Measurements from ENCODE around the gene ATF6B.

ATF6B gene

GRCh38 chr6:32127717-32128592, at the start of gene ATF6B:
TSS of gene ATF6B (minus strand) at chr6:32128246. CDS start at chr6:32128207, 39 bp downstream.
- DNase-seq, result peak; percentile 96

GRCh38 chr6:32177183-32177787, 49.2 kb upstream of the ATF6B start:
- peak; percentile 76 for DNase-seq

GRCh38 chr6:32176476-32177182, 48.6 kb upstream of the ATF6B start:
- DNase-seq, result no peak

GRCh38 chr6:32175711-32176475, 47.8 kb upstream of the ATF6B start, which contains the start of gene AGPAT1:
TSS of gene AGPAT1 (minus strand) at chr6:32176084. CDS start at chr6:32171496, 4,588 bp downstream.
- peak; percentile 86 for DNase-seq

- DNase-seq, result no peak
Observed at GRCh38 chr6:32175322-32175710, 47.3 kb upstream of the ATF6B start.

- DNase-seq, result no peak
Observed at GRCh38 chr6:32174416-32174815, 46.4 kb upstream of the ATF6B start.

- DNase-seq, result no peak
Observed at GRCh38 chr6:32173051-32173727, 45.1 kb upstream of the ATF6B start.

GRCh38 chr6:32171234-32171633, 43.2 kb upstream of the ATF6B start:
- DNase-seq, result no peak

- no peak for DNase-seq
Observed at GRCh38 chr6:32170294-32170693, 42.2 kb upstream of the ATF6B start.

- no peak for DNase-seq
Observed at GRCh38 chr6:32168807-32169591, 41.0 kb upstream of the ATF6B start.

- no peak for DNase-seq
Observed at GRCh38 chr6:32168350-32168749, 40.3 kb upstream of the ATF6B start.

- DNase-seq, result no peak
Observed at GRCh38 chr6:32167761-32168262, 39.8 kb upstream of the ATF6B start.

GRCh38 chr6:32167154-32167760, 39.2 kb upstream of the ATF6B start:
- DNase-seq, result no peak

- no peak for DNase-seq
Observed at GRCh38 chr6:32166411-32167061, 38.5 kb upstream of the ATF6B start.

- no peak for DNase-seq
Observed at GRCh38 chr6:32164295-32164694, 36.2 kb upstream of the ATF6B start, which contains the start of gene EGFL8. TSS of gene EGFL8 (plus strand) at chr6:32164595. CDS start at chr6:32166166, 1,571 bp downstream.

GRCh38 chr6:32163559-32164258, 35.7 kb upstream of the ATF6B start:
- DNase-seq, result no peak

- no peak for DNase-seq
Observed at GRCh38 chr6:32158052-32158451, 30.0 kb upstream of the ATF6B start.

- no peak for DNase-seq
Observed at GRCh38 chr6:32156891-32157290, 28.8 kb upstream of the ATF6B start.

GRCh38 chr6:32154514-32155161, 26.6 kb upstream of the ATF6B start:
- DNase-seq, result peak; percentile 25

Data from NCI-H1694 (cell line).